Activated CD4-positive, CD25-positive, alpha-beta regulatory T cell treated with anti-CD3 and anti-CD28 coated beads, Interleukin-2, amount 50 U/mL, for 16 hours (primary cell): ENCODE results near the gene SSBP3.
"Not testable (repeated sequence)": the region's sequence is repeated elsewhere in the genome, so short reads cannot be mapped to it uniquely, and the experiment has no call there.

Source experiments
- DNase-seq: peaks from one replicate; pipeline ENCODE4 v3.0.0-alpha.2; 2020; ENCODE audit warnings: low read depth, low spot score

The SSBP3 gene

DNA sequence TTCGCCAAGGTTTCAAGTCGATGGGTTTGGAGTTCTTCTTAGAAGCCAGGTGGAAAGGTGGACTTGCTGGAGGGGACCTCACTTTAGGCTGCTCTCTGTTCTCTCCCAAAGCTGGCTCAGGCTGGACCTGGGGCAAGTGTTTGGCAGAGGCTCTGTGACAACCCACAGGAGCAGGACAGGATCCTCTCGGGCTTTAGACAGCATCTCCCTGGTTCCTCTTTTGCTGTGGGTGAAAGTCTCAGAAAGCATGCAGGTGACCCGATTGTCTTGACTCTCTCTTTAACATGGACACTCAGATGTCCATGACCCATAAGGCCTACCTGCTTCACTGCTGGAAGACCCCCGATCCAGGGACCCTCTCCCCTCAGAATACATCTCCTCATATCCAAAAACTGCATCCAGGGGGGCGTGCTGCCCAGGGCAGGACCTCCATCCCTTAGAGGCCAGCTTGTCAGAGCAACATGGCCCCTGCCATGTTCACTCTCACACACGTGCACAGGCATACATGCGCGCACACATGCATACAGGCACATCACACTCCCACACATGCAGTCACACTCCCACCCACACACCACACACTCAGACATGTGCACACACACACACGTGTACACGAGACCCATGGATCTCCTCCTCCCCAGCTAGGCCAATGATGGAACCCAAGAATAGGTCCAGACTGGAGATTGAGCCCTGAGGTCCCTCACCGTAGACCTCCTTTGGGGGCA lies 184.9 kb downstream of the SSBP3 start:
- DNase-seq = no peak

DNA sequence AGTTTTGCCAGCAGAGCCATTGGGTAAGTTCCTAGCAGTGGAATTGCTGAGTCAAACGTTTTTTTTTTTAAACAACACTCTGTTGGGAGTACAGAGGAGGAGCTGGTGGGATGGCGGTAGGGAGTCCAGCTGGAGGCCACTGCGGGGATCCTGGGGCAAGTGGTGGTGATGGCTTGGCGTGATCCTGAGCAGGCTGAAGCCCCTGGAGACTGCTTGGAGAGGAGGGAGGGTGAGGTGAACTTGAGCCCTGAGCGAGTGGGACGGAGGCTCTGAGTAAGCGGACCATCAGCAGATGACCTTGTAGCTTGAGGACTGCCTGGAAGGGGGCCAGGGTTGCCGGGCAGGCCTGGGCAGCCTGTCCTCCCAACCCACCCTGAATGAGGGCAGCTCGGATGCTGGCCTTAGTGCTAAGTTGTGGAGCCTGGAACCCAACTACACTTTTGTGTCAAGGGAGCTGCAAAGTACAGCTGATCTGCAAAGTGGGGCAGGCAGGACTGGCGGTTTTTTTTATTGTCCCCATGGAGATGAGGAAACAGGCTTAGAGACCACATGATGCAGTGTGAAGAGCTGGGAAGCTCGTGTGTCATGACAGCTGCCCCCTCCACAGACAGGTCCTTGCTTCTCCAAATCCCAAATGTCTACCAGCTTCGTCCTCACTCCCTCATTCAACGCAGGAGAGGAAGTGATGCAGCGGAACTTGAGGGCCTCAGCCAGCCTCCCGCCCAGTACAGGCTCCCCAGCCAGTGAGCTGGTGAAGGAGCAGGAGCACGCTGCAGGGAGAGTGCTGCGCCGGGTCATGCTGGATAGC lies 186.0 kb downstream of the SSBP3 start:
- no peak for DNase-seq

DNA sequence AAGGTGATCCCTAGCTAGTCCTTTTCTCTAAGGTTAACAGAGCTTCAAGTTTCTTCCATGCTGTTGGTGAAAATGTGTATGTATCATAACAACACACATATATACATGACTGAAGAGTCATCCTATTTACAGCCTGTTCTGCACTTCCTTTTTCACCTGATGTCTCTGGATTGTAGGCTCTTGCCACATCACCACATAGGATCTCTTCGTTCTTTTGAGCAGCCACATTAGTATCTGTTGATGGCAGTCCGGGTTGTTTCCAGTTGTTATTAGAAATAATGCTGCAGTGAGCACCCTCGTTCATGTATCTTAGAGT lies 186.5 kb downstream of the SSBP3 start:
- DNase-seq = no peak

DNA sequence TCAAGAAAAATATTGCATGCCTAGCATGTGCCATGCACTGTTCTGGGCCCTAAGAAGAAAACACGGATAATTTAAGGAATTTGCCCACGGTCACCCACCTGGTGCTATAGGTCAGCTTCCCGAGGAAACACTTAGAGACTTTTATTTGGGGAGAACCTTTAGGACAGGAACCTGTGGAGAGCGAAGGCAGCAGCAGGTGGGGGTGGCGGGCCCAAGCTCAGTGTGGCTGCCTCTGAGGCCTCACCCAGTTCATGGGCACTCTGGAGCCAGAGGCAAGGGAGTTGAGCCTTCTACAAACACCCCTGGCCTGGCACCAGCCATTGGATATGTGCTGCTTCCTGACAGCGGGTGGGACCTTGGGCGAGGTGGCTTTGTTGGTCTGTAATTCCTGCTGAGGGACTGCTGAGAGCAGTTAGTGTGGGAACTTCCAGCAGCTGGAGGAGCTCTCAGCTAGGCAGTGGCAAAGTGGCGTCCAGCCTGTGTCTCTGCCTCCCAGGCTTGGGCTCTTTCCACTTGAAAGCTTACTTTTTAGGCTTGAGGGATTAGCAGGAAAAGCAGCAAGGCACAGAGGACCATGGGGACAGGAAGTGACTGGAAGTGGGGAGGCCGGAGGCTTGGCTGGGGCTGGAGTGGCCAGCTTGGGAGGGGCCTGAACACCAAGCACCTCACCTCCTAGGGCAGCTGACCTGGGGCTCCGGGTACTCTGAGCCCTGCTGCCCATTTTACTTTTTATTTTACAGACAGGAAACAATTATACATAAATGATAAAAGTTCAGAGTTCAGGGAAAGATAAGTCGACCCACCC lies 187.1 kb downstream of the SSBP3 start:
- no peak for DNase-seq

DNA sequence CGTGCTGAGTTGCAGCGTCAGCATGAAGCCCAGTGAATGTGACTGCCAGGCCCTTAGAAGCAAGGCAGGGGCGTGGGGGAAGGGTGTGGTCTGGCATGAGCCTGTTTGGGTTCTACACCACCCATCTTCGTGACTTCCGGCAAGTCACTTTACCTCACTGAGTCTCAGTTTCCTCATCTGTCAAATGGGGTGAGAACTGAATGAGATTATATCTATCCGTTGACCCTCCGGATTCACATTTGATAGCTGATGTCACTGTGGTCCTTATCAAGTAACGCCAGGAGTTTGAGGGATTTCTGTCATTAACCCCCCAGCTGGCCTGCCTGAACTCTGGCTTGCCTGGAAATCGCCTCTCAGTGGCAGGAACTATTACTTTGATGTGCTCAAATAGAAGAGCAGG lies 190.7 kb downstream of the SSBP3 start:
- no peak for DNase-seq

DNA sequence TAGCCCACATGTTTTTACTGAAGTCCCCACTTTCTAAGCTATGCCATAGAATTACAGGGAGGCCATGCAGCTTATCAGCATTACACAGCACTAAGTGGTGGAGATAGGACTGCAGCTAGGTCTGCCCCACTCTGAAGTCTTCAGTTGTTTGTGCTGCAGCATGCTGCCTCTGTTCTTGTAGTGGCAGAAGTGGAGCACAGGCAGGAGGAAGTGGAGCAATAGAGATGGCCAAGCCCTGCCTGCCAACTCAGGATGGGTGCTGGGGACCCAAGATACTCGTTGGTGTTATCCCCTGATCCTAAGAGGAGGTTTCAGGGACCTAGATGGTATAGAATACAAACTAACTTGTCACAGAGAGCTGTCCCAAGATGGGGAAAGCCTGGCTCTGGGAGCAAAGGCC lies 193.3 kb downstream of the SSBP3 start:
- no peak for DNase-seq

DNA sequence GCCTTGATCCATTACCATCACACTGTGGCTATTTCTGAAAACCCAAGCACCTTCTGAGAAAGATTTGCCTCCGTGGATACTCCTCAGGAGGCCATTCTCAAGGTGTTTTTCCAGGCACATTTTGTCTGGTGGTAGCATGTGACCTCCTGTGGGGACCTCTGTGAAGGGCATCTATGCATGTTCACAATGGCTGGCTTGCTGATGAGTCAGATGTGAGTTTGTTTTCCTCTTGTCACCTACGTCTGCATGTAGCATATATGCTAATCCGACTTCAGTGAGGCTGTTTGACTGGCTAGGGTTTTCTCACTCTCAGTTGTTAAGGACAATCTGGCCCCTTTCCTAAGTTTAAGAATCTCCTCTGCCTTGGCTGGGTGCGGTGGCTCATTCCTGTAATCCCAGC lies 198.3 kb downstream of the SSBP3 start:
- not testable (repeated sequence) for DNase-seq

DNA sequence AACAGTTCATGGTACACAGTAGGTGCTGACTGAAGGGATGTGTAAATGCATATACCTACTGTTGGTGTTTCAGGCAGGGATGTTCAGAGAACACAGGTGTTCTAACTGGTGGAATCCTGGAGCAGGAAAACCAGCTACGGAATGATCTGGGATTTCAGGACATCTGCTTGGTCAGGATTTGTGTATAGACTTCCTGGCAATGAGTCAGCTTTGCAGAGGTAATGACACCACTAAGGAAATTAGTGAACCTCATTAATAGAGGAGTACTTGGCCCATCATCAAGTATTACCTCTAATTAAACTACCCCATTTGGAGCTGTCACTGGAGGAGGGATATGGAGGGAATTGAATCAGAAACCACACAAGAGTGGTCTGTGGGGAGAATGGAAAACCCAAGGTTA lies 198.9 kb downstream of the SSBP3 start:
- no peak for DNase-seq

DNA sequence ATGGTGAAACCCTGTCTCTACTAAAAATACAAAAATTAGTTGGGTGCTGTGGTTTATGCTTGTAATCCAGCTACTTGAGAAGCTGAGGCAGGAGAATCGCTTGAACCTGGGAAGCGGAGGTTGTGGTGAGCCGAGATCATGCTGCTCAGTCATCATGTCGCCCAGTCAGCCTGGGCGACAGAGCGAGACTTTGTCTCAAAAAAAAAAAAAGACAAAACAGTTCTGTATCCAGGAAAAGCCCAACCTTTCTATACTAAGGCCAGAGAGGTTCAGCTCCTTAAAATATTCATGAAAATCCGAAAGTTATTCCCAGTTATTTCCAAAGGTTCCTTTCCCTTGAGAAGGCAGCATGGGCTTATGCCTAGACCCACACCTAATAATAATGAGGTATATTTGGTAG lies 202.0 kb downstream of the SSBP3 start:
- no peak for DNase-seq

DNA sequence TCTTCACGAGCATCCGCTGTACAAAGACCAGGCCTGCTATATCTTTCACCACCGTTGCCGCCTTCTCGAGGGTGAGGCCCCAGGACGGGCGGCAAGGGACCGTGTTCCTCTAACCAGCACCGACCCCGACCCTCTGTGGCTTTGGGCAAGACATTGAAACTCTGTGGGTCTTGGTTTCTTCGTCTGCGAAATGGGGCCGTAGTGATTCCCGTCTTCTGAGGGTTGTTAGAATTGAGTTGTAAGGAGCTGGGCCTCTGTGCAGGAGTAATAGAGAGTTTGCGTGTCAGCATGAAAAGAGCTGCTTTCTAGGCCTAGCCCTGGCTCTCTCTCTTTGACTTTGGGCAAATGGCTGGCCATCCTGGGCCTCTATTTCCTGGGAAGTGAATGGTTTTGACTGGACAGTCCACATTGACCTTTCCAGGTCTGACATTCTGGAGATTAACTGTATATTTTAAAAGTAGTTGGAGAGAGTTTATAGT lies 205.6 kb downstream of the SSBP3 start:
- DNase-seq = no peak

DNA sequence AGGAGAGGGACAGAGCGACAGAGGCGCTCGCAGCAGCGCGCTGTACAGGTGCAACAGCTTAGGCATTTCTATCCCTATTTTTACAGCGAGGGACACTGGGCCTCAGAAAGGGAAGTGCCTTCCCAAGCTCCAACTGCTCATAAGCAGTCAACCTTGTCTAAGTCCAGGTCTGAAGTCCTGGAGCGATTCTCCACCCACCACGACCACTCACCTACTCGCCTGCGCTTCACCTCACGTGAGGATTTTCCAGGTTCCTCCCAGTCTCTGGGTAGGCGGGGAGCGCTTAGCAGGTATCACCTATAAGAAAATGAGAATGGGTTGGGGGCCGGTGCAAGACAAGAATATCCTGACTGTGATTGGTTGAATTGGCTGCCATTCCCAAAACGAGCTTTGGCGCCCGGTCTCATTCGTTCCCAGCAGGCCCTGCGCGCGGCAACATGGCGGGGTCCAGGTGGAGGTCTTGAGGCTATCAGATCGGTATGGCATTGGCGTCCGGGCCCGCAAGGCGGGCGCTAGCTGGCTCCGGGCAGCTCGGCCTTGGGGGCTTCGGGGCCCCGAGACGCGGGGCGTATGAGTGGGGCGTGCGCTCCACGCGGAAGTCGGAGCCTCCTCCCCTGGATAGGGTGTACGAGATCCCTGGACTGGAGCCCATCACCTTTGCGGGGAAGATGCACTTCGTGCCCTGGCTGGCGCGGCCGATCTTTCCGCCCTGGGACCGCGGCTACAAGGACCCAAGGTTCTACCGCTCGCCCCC lies 206.3 kb downstream of the SSBP3 start, which contains the start of the genes CYB5RL and MRPL37:
Gene CYB5RL, minus strand, starts transcription at position 266 of the 754 bp plus-strand sequence. CDS start 4,414 bp downstream, outside the sequence.
Gene MRPL37, plus strand, starts transcription at position 403 of the 754 bp plus-strand sequence. Its CDS starts 77 bp downstream, at position 480.
- peak; percentile 86 for DNase-seq

DNA sequence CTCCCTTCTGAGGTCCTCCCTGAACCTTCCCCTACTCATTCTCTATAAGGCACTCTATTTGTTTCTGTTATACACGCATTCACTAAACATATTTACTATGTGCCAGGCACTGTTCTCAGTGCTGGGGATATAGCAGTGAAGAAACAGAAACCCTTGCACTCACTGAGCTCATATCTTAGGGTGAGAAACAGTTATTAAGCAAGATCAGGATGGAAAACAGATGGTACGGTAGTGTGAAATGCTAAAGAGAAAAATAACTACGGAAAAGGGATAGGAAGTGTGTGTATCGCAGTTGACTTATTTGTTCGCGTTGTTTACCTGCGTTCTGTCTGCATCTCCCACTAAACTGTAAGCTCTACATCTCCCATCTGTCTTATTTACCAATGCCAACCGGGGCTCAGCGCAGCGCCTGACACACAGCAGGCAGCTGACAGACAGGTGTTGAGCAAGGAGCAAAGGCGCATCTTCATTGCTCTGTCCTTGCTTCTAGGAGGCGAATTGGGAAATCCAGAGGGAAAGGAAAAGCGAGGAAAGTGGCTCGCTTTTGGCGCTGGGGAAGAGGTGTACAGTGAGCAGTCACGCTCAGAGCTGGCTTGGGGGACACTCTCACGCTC lies 206.9 kb downstream of the SSBP3 start:
- DNase-seq = no peak

DNA sequence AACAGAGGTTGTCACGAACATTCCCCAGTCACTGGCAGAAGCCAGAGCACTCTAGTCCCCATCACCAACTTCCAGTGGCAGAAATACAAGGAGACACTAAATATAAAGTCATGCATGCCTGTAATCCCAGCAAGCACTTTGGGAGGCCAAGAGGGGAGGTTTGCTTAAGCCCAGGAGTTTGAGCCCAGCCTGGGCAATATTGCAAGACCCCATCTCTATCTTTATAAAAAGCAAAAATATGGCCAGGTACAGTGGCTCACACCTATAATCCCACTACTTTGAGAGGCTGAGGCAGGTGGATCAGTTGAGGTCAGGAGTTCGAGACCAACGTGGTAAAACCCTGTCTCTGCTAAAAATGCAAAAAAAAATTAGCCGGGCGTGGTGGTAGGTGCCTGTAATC lies 212.7 kb downstream of the SSBP3 start:
- DNase-seq = no peak

DNA sequence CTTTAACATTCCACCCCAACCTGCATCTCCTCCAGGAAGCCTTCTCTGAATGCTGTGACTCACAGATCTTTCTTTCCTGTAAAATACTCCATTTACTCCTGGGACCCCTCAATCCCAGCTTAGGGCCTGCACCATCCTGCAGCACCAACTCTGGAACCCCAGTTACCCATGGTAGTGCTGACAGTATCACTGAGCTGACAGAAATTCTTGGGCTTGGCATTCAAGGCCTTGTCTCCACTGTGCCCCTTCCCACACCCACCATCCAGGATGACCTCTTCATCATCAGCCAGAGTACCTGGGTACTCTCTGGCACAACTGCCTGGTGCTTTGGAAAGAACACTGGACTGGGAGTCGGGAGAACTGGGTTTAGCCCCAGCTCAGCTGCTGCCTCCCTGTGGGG lies 214.7 kb downstream of the SSBP3 start:
- DNase-seq = no peak

DNA sequence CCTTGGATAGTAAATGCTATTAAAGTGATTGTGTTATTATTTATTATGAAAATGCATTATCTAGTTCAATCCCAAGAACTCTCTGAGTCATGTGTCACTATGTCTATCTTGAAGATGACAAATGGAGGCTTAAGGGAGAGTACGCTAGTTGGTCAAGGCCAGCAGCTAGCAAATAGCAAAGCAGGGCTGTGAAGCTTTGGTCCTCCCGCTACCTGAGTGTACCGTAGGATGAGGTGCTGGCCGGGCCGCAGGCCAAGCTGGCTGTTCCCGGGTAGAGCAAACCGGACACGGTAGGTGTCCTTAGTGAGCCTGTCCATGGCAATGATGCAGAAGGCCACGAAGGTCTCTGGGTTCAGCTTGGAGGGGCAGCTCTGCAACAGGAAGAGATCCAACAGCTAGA lies 215.7 kb downstream of the SSBP3 start:
- no peak for DNase-seq

DNA sequence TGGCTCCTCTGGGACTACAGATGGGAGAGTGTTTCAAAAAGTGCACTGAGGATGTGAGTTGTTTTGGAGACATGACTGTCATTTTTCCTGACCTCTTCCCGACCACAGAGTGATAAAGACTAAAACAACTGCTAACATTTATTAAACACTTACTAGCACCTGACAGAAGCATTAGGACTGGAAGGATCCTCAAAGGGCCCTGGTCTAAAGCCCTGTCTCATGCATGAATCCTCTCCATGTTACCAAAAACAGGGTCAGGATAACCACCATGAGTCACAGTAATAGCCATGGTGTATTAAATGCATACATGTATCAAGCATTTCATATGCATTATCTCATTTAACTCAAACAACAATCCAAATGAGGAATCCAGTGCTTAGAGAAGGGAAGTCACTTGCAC lies 217.9 kb downstream of the SSBP3 start:
- DNase-seq = no peak

DNA sequence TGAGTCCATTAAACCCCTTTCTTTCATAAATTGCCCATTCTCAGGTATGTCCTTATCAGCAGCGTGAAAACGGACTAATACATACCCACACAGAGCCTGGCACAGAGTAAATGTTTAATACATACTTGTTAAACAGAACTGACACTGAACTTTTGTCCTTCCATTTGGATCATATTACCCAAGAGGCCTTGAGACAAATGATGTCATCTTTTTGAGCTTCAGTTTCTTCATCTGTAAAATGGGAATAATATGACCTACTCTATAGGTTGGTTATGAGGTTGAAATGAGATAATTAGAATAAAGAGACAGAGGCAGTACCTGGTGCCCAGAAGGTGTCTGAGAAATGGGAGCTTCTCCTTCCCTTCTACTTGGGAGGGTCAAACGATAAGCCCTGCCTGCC lies 220.1 kb downstream of the SSBP3 start:
- DNase-seq = no peak

DNA sequence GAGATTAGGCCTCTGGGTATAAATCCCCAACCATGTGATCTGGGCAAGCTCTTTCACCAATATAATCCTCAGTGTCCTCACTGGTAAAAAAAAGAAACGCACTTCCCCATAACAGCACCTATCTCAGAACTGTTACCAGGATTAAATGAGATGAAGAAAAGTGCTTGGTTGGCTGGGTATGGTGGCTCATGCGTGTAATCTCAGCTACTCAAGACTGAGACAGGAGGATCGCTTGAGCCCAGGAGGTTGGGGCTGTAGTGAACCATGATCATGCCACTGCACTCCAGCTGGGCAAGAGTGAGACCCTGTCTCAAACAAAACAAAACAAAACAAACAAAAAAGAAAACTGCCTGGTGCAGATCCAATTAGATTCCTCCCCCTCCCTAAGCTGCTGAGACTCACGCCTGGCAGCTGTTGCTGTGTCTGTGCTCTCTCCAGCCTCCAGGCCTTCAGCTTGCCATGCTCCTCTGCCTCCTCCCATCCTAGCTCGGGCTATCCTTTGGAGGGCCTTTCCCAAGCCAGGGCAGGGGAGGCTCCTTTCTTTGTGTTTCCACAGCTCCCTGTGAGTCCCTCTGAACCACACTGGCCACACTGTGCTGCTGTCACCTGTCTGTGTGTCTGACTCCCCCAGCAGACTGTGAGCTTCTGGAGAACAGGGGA lies 225.4 kb downstream of the SSBP3 start:
- DNase-seq = no peak

DNA sequence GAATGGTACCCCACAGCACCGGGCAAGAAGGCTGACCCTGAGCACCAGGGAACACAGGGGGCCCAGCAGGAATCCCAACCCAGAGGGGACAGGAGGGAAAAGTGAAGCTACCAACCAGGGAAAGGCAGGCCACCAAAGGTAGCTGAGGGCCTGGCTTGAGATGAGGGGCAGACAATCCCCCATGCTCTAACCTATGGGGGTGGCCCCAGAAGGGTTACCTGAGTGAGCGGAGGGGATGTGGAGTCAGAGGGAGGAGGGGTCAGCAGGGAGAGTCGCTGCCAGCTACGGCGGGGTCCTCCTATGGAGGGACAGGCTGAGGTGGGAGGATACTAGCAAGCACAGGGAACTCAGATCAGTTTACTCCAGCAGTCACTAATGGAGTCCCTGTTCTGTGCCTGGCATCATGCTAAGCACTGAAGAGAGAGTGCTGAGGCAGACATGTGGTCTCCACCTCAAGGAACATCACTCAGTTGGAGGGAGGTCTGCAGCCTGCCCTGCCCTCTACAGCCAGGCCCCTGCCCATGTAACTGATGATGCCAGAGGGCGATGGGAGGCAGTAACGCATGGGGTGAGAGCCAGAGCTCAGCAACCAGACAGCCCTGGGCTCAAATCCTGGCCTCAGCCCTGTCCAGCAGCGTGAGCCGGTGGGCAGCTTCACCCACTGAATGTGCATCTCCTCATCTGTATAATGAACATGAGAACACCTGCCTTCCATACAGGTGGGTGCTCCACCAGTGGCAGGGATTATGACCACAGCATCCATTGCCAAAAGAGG lies 227.7 kb downstream of the SSBP3 start:
- no peak for DNase-seq

DNA sequence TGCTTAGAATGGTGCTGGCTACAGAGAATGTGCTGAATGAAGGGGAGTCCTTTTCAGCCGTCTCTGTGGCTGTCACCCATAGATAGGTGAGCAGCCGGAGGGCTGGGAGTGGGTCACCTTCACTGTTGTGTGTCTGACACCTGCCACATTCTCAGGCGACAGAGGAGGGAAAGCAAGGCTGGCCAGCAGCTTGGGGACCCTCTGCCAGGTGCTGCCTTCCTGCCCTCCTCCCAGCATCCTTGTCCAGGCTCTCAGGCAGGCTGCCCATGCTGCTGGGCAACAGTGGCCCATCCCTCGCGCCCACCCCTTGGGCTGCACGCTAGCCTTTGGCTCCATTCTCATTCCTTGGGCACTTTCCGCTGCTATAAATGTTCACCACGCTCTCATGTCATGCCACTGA lies 228.5 kb downstream of the SSBP3 start:
- DNase-seq = no peak
